Suppressor macrophage treated with lipopolysaccharide for 4 hours (primary cell): ENCODE measurements around the gene NETO2.
"Not testable (repeated sequence)": the region's sequence is repeated elsewhere in the genome, so short reads cannot be mapped to it uniquely, and the experiment has no call there.

Source experiments
- DNase-seq: peaks from one replicate; pipeline ENCODE4 v3.0.0-alpha.2; 2020

The NETO2 gene

DNA sequence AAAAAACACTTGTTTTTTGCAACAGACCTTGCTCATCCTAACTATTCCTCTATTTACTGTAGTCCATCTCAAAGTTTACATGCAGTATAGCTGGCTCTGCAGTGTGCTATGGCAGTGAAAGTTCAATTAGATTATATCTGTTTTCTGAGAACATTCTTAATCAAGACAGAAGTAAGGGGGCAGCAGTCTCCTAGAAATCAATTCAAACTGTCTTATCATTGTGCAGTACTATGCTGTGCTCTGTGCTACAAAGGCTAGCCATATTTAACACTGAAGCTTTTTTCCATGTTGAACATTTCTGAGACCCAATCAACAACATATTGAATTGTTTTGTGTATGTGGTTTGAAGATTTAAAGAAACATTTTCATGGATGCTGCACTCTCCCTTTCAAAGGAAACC lies 11.4 kb downstream of the NETO2 start:
- no peak for DNase-seq

- DNase-seq, result no peak
Measured at GRCh38 chr16:47129755-47130435, 13.8 kb downstream of the NETO2 start.

DNA sequence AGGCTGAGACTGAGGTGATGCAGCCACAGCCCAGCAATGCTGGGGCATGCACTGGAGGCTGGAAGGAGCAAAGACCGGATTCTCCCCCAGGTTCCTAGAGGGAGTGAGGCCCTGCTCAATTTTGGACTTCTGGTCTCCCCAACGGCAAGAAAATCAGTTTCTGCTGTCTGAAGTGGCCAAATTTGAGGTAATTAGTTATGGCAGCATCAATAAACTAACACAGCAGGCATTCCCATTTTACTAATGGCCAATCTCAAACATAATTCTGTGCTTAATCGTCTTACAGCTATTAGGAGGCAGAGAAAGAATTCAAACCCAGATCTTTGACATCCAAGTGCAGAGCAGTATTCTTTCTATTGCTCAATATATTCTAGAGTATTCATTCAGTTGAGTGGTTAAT lies 16.2 kb downstream of the NETO2 start:
- no peak for DNase-seq

DNA sequence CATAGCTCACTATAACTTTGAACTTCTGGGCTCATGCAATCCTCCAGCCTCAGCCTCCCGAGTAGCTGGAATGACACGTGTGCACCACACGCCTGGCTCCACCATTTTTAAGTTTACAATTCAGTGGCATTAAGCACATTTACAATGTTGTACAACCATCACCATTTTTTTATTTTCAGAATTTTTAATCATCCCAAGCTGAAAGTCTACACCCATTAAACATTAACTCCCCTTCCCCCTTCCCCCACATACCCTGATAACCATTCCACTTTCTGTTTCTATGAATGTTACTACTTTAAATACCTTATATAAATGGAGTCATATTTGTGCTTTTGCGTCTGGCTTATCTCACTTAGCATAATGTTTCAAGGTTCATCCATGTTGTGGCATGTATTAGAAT lies 18.0 kb downstream of the NETO2 start:
- DNase-seq, result no peak

DNA sequence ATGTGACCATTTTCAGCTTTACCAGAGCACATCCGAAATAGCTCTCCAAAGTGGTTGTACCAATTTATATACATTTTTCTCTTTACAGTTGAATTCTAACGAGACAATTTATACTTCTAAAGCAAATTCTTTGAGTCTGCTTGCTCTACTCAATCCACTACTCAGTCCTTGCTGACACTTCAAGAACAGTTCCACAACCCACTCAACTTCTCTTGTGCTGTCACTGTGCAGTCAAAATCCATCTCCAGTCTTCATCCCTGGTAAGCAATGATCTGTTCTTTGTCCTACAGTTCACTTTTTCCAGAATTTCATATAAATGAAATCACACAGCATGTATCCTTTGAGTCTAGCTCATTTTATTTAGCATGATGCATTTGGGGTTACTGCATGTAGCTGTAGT lies 30.6 kb downstream of the NETO2 start:
- no peak for DNase-seq

- DNase-seq, result no peak
Measured at GRCh38 chr16:47110939-47111338, 32.8 kb downstream of the NETO2 start.

GRCh38 chr16:47109361-47109760 lies 34.4 kb downstream of the NETO2 start:
- DNase-seq, result no peak

GRCh38 chr16:47102921-47103320 lies 40.8 kb downstream of the NETO2 start:
- not testable (repeated sequence) for DNase-seq

DNA sequence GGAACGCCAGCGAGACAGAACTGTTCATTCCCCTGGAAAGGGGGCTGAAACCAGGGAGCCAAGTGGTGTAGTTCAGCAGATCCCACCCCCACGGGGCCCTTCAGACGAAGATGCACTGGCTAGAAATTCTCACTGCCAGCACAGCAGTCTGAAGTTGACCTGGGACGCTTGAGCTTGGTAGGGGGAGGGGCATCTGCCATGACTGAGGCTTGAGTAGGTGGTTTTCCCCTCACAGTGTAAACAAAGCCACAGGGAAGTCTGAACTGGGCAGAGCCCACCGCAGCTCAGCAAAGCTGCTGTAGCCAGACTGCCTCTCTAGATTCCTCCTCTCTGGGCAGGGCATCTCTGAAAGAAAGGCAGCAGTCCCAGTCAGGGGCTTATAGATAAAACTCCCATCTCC lies 46.6 kb downstream of the NETO2 start:
- not testable (repeated sequence) for DNase-seq

DNA sequence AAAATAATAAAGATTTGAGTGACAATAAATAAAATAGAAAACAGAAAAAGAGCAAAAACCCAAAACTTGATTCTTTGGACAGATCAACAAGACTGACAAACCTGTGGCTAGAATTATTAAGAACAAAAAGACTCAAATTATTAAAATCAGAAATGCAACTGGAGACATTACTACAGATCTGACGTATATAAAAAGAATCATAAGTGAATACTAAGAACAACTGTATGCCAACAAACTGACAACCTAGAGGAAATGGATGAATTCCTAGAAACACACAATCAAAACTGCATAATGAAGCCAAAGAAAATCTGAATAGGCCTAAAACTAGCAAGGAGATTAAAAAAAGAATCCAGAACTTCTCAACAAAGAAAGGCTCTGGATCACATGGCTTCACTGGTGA lies 47.4 kb downstream of the NETO2 start:
- DNase-seq, result no peak

DNA sequence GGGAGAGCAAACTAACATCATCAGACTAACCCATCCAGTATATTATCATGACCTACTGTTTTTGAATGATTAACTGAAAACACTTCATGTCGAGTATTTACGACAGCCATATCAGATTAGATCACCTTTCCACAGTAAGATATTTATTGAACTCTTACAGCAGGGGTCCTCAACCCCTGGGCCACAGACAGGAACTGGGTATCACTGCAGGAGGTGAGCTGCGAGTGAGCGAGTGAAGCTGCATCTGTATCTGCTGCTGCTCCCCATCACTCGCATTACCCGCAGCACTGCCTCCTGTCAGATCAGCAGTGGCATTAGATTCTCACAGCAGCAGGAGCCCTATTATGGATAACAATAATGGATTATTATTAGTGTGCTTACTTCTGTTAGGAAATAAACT lies 59.5 kb downstream of the NETO2 start:
- DNase-seq, result no peak

- no peak for DNase-seq
Measured at GRCh38 chr16:47082099-47082865, 61.5 kb downstream of the NETO2 start.

DNA sequence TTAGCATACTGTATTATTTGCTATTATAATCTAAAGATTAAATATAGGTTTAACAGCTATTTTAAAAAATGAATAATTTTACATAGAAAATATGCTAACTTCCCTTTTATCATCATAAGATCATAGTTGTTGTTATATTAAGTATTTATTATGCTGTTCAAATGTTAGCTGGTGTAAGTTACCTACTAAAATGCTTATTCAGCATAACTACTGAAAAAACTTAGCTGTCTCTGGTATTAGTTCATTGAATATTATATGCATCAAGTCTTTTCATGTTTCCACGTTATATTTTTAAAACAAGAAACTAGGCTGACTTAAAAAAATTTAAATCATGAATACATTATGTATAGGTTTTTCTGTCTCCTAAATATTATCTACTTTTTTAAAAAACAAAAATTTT lies 62.6 kb downstream of the NETO2 start:
- DNase-seq, result no peak

DNA sequence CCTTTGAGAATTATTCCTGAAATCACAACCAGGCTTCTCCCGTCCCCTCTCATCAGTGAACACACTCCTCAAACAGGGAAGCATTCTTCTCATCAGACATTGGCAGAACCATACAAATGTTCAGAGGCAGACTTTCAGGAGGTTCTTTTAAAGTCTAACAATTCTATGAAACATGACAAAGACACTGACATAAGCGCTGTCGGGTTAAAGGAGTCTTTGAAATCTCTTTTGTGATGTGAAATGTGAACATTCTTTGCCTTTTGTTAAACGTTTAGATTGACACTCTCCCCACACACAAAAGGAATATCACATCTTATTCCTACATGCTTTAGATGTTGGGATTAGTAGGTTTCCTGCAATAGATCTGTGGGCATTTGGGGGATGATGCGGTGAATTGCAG lies 63.9 kb downstream of the NETO2 start:
- no peak for DNase-seq

GRCh38 chr16:47073223-47074155 lies 70.3 kb downstream of the NETO2 start:
- peak; percentile 3 for DNase-seq

DNA sequence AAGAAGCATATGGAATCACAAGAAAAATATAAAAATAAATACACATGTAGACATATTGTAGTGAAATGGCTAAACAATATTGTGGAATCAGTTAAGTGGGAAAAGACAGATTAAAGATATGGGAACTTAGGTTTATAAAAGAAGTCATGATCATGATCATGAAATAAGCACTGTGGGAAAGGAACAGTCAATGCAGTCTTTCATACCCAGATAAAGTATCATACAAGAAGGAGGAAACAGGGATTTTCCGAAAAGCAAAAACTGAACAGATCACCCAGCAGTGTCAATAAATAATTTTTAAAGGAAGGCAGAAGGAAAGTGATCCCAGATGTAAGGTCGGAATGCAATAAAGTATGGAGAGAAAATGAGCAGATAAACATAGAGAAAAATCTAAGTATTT lies 71.6 kb downstream of the NETO2 start:
- no peak for DNase-seq

DNA sequence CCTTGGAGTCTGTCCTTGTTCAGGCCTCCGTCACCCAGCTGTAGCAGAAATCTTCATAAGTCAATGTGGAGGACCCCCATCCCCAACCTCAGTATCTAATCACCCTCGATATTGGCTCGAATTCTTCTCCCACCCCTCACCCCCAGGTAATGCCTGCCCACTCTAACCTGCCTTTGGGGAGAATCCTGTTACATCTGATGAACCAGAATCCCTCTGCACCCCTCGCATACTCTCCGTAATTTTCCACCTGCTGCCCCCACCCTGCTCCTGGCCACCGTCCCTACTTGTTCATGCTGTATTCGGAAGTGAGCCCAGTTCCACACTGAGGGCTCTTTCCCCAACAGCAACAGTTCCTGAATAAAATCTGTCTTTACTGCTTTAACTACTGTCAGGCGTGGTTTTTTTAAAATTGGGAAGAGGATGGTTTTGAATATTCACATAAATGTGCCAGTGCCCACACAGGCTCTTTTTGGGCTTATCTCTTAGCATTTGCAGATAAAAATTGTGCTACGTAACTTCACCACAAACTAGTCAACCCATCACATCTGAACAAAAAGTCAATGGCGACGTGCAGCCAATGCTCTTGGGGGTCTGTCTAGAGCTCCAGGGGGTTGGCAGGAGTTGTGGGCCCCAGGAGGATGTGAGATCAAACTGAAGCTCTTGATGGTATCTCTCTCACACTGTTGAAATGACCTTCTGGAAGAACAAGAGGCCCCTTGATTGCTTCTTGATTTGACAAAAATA lies 73.7 kb downstream of the NETO2 start:
- DNase-seq, result no peak

DNA sequence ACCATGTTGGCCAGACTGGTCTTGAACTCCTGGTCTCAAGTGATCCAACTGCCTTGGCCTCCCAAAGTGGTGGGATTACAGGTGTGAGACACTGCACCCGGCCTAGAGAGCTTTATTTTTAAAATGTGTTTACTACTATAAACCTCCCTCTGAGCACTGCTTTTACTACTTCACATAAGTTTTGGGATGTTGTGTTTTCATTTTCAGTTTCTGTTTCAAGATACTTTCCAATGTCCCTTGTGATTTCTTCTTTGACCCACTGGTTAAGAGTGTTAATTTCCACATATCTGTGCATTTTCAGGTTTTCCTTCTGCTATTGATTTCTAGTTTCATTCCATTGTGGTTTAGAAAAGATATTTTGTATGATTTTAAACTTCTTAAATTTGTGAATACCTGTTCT lies 74.4 kb downstream of the NETO2 start:
- DNase-seq, result peak; percentile 42

DNA sequence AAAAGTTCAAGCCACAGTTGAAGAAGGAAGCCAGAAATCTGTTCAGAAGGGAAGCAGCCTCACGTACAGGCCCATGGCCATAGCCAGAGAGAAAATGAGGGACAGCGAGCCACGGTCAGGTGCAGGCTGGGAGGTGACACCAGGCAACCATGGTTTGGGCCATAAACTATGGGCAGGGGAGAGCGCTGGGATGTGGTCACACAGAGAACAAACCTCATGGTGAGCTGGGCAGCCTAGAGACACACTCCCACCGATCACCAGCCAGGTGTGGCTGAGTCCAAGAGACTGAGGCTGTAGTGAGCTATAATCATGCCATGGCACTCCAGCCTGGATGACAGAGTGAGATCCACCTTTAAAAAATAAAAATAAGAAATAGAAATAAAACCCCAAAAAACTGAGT lies 76.5 kb downstream of the NETO2 start:
- DNase-seq, result no peak

GRCh38 chr16:47065766-47066688 lies 77.7 kb downstream of the NETO2 start:
- no peak for DNase-seq

GRCh38 chr16:47064775-47065174 lies 79.0 kb downstream of the NETO2 start:
- no peak for DNase-seq
